Parathyroid adenoma (tissue), 2 donors: ENCODE results near the gene UQCC2.

Experiments used
- H2AFZ ChIP-seq: fragments of 300-600 bp; sonication (generic); one replicate; pipeline ENCODE4 v1.7.0; 2017; ENCODE audit warnings: antibody characterized with exemption, mild to moderate bottlenecking
- H3K27ac ChIP-seq: fragments of 300-600 bp; sonication (generic); one replicate; pipeline ENCODE4 v1.7.0; 2017
- H3K27me3 ChIP-seq: fragments of 300-600 bp; sonication (generic); one replicate; pipeline ENCODE4 v1.7.0; 2017; ENCODE audit warnings: low read length; ENCODE audit not compliant: control insufficient read depth, insufficient read depth
- H3K36me3 ChIP-seq: fragments of 300-600 bp; sonication (generic); one replicate; pipeline ENCODE4 v1.7.0; 2017; ENCODE audit warnings: low read length; ENCODE audit not compliant: control insufficient read depth, insufficient read depth
- H3K4me1 ChIP-seq: fragments of 300-600 bp; sonication (generic); one replicate; pipeline ENCODE4 v1.7.0; 2017; ENCODE audit warnings: control low read depth
- H3K4me2 ChIP-seq: fragments of 300-600 bp; sonication (generic); one replicate; pipeline ENCODE4 v1.7.0; 2017; ENCODE audit warnings: low read length
- H3K4me3 ChIP-seq: fragments of 300-600 bp; sonication (generic); one replicate; pipeline ENCODE4 v1.7.0; 2017; ENCODE audit warnings: low read depth, low read length
- H3K79me2 ChIP-seq: fragments of 300-600 bp; sonication (generic); one replicate; pipeline ENCODE4 v1.7.0; 2017; ENCODE audit warnings: control low read depth
- H3K9ac ChIP-seq: fragments of 300-600 bp; sonication (generic); one replicate; pipeline ENCODE4 v1.7.0; 2017; ENCODE audit warnings: mild to moderate bottlenecking
- H3K9me3 ChIP-seq: fragments of 300-600 bp; sonication (generic); one replicate; pipeline ENCODE4 v1.7.0; 2017; ENCODE audit warnings: low read length; ENCODE audit not compliant: control insufficient read depth
- CTCF ChIP-seq: fragments of 300-600 bp; sonication (generic); IDR thresholded peaks from one replicate; pipeline ENCODE4 v1.7.0; 2017; ENCODE audit warnings: antibody characterized with exemption, mild to moderate bottlenecking
- donor health status: primary hyperparathyroidism.

The UQCC2 gene

DNA sequence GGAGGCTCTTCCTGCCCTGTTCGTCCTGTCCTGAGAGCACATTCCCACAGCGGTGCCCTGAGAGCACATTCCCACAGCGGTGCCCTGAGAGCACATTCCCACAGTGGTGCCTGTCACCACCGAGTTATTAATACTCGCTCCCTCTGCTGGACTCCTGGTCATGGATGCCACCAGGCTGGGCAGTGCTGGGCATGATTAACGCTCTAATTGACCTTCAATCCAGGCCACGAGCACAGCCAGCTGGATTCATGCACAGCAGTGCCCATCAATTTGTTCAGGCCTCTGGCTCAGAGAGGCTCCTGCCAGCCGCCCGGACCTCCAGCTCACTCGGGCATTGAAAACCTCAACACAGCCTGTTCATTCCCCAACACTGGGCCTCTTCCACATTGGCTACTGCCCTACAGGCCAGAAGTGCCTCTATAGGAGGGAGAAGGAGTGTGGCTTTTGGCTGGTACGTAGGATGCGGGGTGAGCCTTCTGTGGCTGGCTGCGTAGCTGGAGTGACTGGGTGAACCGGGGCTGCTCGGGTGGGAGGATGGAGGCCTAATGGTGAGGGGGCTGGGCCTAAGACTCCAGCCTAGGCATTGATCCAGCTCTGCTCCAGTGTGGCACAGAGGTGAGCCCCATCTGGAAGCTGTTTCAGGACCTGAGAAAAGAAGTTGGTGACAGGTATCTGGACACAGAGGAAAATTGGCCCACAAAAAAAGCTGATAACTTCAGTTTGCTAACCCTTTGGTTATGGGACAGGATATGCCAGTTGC, 25.9 kb upstream of the UQCC2 start:
- no peak overlapping the region for H3K27ac ChIP-seq
- no peak overlapping the region for H3K4me2 ChIP-seq
- H3K9ac ChIP-seq: no peak overlapping the region
- no peak for TF ChIP-seq CTCF
- H2AFZ ChIP-seq: no peak overlapping the region
- no peaks in the 10 kb centered on the region for H3K4me1 ChIP-seq
- no peaks in the 10 kb centered on the region for H3K9me3 ChIP-seq
- no peak overlapping the region for H3K4me3 ChIP-seq
- H3K79me2 ChIP-seq: no peaks in the 10 kb centered on the region
- H3K27me3 ChIP-seq: no peaks in the 10 kb centered on the region
- H3K36me3 ChIP-seq: no peaks in the 10 kb centered on the region

- Histone ChIP-seq H3K4me3 (no peak overlapping the region), H2AFZ (no peak overlapping the region), H3K9me3 (no peaks in the 10 kb centered on the region), H3K4me1 (peaks cover 3% of the 10 kb centered on the region), H3K27me3 (no peaks in the 10 kb centered on the region), H3K36me3 (no peaks in the 10 kb centered on the region), H3K4me2 (no peak overlapping the region), H3K79me2 (no peaks in the 10 kb centered on the region), H3K27ac (no peak overlapping the region), H3K9ac (no peak overlapping the region)
- TF ChIP-seq CTCF: no peak
Observed at GRCh38 chr6:33735216-33735615, 23.7 kb upstream of the UQCC2 start.

GRCh38 chr6:33733709-33734007, 22.2 kb upstream of the UQCC2 start:
- Histone ChIP-seq H3K4me3 (no peak overlapping the region), H3K4me2 (no peak overlapping the region), H3K9me3 (no peaks in the 10 kb centered on the region), H3K27ac (no peak overlapping the region), H3K36me3 (no peaks in the 10 kb centered on the region), H2AFZ (no peak overlapping the region), H3K79me2 (no peaks in the 10 kb centered on the region), H3K4me1 (peaks cover 9% of the 10 kb centered on the region), H3K27me3 (no peaks in the 10 kb centered on the region), H3K9ac (no peak overlapping the region)
- no peak for TF ChIP-seq CTCF

- TF ChIP-seq CTCF: no peak
Observed at GRCh38 chr6:33732817-33733708, 21.6 kb upstream of the UQCC2 start.

More at GRCh38 chr6:33732817-33733708, 21.6 kb upstream of the UQCC2 start:
- Histone ChIP-seq H3K36me3 (no peaks in the 10 kb centered on the region), H3K4me1 (peaks cover 9% of the 10 kb centered on the region), H3K9ac (no peak overlapping the region), H3K79me2 (no peaks in the 10 kb centered on the region), H3K27ac (no peak overlapping the region), H3K9me3 (no peaks in the 10 kb centered on the region), H3K4me3 (no peak overlapping the region), H3K27me3 (no peaks in the 10 kb centered on the region), H2AFZ (no peak overlapping the region), H3K4me2 (no peak overlapping the region)
